Thyroid gland (tissue), 4 donors: ENCODE results near the gene POR.

Experiments used
- CTCF ChIP-seq, 6 experiments: fragments of 200-600 bp in 3 of 6; fragments of 450-650 bp in 3 of 6; sonication (generic) in 3 of 6; IDR thresholded peaks; one replicate each; pipeline ENCODE4 v1.5.1; 2016 to 2019; ENCODE audit warnings: antibody characterized with exemption in 6 of 6, mild to moderate bottlenecking in 2 of 6, inconsistent platforms in 1 of 6, moderate library complexity in 1 of 6
- POLR2A ChIP-seq, 2 donors: fragments of 450-650 bp; IDR thresholded peaks; one replicate each; pipeline ENCODE4 v1.6.1; 2017; ENCODE audit warnings: antibody characterized with exemption in 2 of 2, mild to moderate bottlenecking in 2 of 2, moderate library complexity in 1 of 2

- no peak for TF ChIP-seq CTCF (IDR thresholded peaks at IDR 0.05)
- TF ChIP-seq POLR2A (IDR thresholded peaks at IDR 0.05): no peak
Measured at GRCh38 chr7:75996476-75996875, 81.5 kb downstream of the POR start.
